Kidney epithelial cell (primary cell): ENCODE data around the gene ZNF511. TPM values are rescaled to one million over a fixed set of nuclear protein-coding genes. Genes with fewer than 3 reads are reported as not detected.
"Not testable (repeated sequence)": the region's sequence is repeated elsewhere in the genome, so short reads cannot be mapped to it uniquely, and the experiment has no call there.

Experiments used
- DNase-seq: peaks from one replicate; pipeline ENCODE4 v3.0.0-alpha.2; 2010; ENCODE audit warnings: low read depth
- H3K27me3 ChIP-seq: 2 replicates; pipeline ENCODE4 v1.6.0; 2011; ENCODE audit warnings: low read length; ENCODE audit not compliant: control insufficient read depth, insufficient read depth
- H3K36me3 ChIP-seq: 2 replicates; pipeline ENCODE4 v1.5.1; 2011; ENCODE audit warnings: low read length; ENCODE audit not compliant: control insufficient read depth, insufficient read depth
- H3K4me3 ChIP-seq: 2 replicates; pipeline ENCODE4 v1.5.1; 2011; ENCODE audit warnings: low read depth, mild to moderate bottlenecking, control low read depth, low read length
- total RNA-seq: library from RNA; depleted of rRNA; stranded (reverse); fragments of >200 nt; gene quantifications from 2 replicates; pipeline ENCODE4 v1.2.3, GENCODE V29; 2015
- TF ChIP-seq, protein P1 (sequence below): IDR thresholded peaks from 2 replicates; pipeline ENCODE4 v1.5.1; 2011; ENCODE audit warnings: mild to moderate bottlenecking, moderate library complexity, low read length, control low read depth, inconsistent platforms; ENCODE audit not compliant: insufficient read depth, poor library complexity, severe bottlenecking

Gene ZNF511
- total RNA-seq, 1 donor from 2014 or later = 20.3 TPM

GRCh38 chr10:133263674-133264073, 45.0 kb upstream of the ZNF511 start:
- Histone ChIP-seq H3K36me3 (no peaks in the 10 kb centered on the region), H3K4me3 (no peak overlapping the region), H3K27me3 (no peaks in the 10 kb centered on the region)
- TF ChIP-seq, protein P1, sequence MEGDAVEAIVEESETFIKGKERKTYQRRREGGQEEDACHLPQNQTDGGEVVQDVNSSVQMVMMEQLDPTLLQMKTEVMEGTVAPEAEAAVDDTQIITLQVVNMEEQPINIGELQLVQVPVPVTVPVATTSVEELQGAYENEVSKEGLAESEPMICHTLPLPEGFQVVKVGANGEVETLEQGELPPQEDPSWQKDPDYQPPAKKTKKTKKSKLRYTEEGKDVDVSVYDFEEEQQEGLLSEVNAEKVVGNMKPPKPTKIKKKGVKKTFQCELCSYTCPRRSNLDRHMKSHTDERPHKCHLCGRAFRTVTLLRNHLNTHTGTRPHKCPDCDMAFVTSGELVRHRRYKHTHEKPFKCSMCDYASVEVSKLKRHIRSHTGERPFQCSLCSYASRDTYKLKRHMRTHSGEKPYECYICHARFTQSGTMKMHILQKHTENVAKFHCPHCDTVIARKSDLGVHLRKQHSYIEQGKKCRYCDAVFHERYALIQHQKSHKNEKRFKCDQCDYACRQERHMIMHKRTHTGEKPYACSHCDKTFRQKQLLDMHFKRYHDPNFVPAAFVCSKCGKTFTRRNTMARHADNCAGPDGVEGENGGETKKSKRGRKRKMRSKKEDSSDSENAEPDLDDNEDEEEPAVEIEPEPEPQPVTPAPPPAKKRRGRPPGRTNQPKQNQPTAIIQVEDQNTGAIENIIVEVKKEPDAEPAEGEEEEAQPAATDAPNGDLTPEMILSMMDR = no peak
- no peak for DNase-seq

DNA sequence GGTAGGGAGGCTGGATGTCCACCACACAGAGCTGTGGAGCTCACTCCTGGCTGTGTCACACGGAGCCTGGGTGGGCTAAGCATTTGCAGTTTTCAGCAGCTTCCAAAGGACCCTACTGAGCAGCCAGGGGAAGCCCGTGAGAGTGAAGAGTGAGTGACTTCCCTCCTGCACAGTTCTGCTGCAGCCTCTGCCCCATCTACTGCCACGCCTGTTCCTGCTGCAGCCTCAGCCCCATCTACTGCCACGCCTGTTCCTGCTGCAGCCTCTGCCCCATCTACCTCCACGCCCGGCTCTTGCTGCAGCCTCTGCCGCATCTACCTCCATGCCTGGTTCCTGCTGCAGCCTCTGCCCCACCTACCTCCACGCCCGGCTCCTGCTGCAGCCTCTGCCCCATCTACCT, 44.3 kb upstream of the ZNF511 start:
- Histone ChIP-seq H3K27me3 (no peaks in the 10 kb centered on the region), H3K36me3 (no peaks in the 10 kb centered on the region), H3K4me3 (no peak overlapping the region)
- no peak for DNase-seq
- TF ChIP-seq, protein P1 = no peak

GRCh38 chr10:133265052-133265451, 43.7 kb upstream of the ZNF511 start:
- not testable (repeated sequence) for DNase-seq, H3K4me3 ChIP-seq, H3K36me3 ChIP-seq, H3K27me3 ChIP-seq

GRCh38 chr10:133266056-133266795, 42.5 kb upstream of the ZNF511 start:
- no peak for DNase-seq
- no peaks in the 10 kb centered on the region for H3K36me3 ChIP-seq
- H3K4me3 ChIP-seq = no peak overlapping the region
- no peaks in the 10 kb centered on the region for H3K27me3 ChIP-seq
- TF ChIP-seq, protein P1 = no peak

DNA sequence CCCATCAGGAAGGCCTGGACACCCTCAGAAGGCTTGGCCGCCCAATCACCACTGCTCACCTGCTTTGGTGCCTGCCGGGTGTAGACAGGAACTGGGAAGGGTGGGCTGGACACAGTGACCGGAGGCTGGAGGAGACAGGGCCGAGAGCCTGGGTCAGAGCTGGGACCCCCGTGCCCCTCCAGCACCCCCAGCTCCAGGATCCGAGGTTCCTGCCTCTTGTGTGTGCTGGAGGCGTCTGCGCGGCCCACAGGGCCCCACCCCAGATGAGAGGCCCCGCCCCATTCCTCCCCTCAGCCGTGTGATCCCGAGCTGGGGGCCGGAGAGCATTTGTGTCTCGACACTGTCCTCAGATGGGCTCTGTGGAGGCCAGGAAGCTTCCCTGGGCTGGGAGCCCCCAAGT, 41.4 kb upstream of the ZNF511 start:
- H3K27me3 ChIP-seq = no peaks in the 10 kb centered on the region
- H3K4me3 ChIP-seq = no peak overlapping the region
- DNase-seq = no peak
- H3K36me3 ChIP-seq = no peaks in the 10 kb centered on the region
- TF ChIP-seq, protein P1 = no peak

DNA sequence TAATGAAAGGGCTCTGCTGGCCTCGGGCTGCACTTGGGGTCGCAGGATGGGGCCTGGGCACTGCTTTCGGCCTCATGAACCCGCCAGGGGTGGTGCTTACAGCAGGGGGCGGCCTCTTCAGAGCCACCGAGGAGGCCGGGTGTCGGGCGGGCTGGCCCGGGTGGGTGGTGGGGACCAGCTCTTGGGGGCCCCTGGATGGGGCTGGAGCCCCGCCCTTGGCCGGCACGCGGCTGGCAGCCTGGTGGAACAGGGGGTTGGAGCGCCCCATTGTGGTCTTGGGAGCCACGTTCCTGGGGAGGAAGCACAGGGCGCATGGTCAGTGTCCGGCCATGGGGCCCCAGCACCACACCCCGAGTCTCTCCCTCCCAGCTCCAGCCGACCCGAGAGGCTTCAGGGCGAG, 40.9 kb upstream of the ZNF511 start:
- Histone ChIP-seq H3K4me3 (no peak overlapping the region), H3K27me3 (no peaks in the 10 kb centered on the region), H3K36me3 (no peaks in the 10 kb centered on the region)
- TF ChIP-seq, protein P1 = no peak
- no peak for DNase-seq
